DND-41 (cell line): Measurements from ENCODE around the gene PANX1.

Source experiments
- CTCF ChIP-seq: IDR thresholded peaks from 2 replicates; pipeline ENCODE4 v1.5.1; 2012; ENCODE audit warnings: borderline replicate concordance, low read length, moderate library complexity, mild to moderate bottlenecking; ENCODE audit not compliant: poor library complexity, severe bottlenecking; ENCODE audit errors: extremely low read depth
- EZH2 ChIP-seq: IDR thresholded peaks from 3 replicates; pipeline ENCODE4 v1.6.1; 2012; ENCODE audit warnings: borderline replicate concordance, low read depth, mild to moderate bottlenecking, moderate library complexity, low read length, inconsistent platforms; ENCODE audit not compliant: severe bottlenecking

- TF ChIP-seq CTCF, result no peak
- no peak for TF ChIP-seq EZH2
Measured at GRCh38 chr11:94144664-94145063, 16.0 kb downstream of the PANX1 start.
